Measurements from ENCODE around the gene NDUFA11. TPM values are rescaled to one million over a fixed set of nuclear protein-coding genes. Genes with fewer than 3 reads are reported as not detected.

The NDUFA11 gene
- polyA plus RNA-seq, 2 donors = 328 to 390 TPM

DNA sequence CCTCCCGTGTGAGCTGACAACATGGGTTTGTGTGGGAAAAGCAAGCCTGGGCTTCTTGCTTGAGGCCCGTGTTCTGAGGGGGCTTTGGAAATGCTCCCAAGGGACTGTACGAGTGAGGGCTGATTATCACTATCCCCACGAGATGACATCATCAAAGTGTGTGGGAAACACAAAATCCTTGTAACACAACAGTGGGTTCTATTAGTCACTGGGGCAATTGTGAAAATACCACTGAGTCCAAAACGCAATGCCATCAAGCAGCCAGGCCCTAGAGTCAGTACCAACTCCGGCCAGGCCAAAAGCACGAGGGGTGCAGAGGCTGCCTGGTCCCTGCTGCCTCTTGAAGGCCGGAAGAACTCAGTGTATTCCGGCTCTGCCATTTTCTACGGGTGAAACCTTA, 40.0 kb upstream of the NDUFA11 start:
- Histone ChIP-seq H3K4me3 (ENCODE audit: low read depth in 1 of 2, low read length in 2 of 2) (no peak overlapping the region), H3K27me3 (ENCODE audit: control insufficient read depth in 1 of 2, insufficient read depth in 2 of 2, low read length in 2 of 2) (no peaks in the 10 kb centered on the region), H3K9me3 (ENCODE audit: control insufficient read depth in 2 of 2, insufficient read depth in 1 of 2, low read depth in 1 of 2, low read length in 1 of 2) (no peaks in the 10 kb centered on the region), H3K4me1 (ENCODE audit: control insufficient read depth in 2 of 2, insufficient read depth in 2 of 2, low read length in 1 of 2) (peaks cover 0 to 6% of the 10 kb centered on the region in 2 donors), H3K27ac (ENCODE audit: low read depth in 2 of 2, low read length in 1 of 2) (peak overlapping the region; percentile 8 to 21), H3K36me3 (ENCODE audit: control insufficient read depth in 2 of 2, insufficient read depth in 2 of 2, low read length in 1 of 2) (peaks cover 9 to 24% of the 10 kb centered on the region in 2 donors)
- 64 to 73% methylated on average over 10 of the region's 10 CpGs for WGBS, 2 donors

DNA sequence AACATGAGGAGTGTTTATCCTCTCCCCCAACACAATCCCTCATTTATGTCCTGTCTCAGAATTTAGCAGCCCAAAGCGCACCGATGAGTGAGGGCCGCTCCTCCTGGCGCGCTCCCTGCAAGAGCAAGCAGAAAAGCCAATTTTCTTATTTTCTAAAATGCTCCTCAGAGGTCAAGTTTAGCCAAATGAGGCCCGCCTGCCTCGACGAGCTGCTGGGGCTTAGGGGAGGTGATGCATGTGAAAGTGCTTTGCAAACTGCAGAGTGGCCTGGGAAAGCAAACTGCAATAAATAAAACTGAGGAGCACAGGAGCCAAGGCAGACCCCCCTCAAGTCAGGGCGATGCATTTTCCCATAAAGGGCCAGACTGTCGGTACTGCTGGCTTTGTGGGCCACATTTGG, 39.5 kb upstream of the NDUFA11 start:
- 67 to 72% methylated on average over 10 of the region's 10 CpGs for WGBS, 2 donors
- peaks cover 0 to 6% of the 10 kb centered on the region in 2 donors for H3K4me1 ChIP-seq (ENCODE audit: control insufficient read depth in 2 of 2, insufficient read depth in 2 of 2, low read length in 1 of 2)
- no peak overlapping the region for H3K4me3 ChIP-seq (ENCODE audit: low read depth in 1 of 2, low read length in 2 of 2)
- H3K36me3 ChIP-seq (ENCODE audit: control insufficient read depth in 2 of 2, insufficient read depth in 2 of 2, low read length in 1 of 2) = peaks cover 9 to 24% of the 10 kb centered on the region in 2 donors
- H3K27me3 ChIP-seq (ENCODE audit: control insufficient read depth in 1 of 2, insufficient read depth in 2 of 2, low read length in 2 of 2) = no peaks in the 10 kb centered on the region
- H3K9me3 ChIP-seq (ENCODE audit: control insufficient read depth in 2 of 2, insufficient read depth in 1 of 2, low read depth in 1 of 2, low read length in 1 of 2) = no peaks in the 10 kb centered on the region
- H3K27ac ChIP-seq (ENCODE audit: low read depth in 2 of 2, low read length in 1 of 2) = peak overlapping the region in 1 of 2 donors; percentile 34

DNA sequence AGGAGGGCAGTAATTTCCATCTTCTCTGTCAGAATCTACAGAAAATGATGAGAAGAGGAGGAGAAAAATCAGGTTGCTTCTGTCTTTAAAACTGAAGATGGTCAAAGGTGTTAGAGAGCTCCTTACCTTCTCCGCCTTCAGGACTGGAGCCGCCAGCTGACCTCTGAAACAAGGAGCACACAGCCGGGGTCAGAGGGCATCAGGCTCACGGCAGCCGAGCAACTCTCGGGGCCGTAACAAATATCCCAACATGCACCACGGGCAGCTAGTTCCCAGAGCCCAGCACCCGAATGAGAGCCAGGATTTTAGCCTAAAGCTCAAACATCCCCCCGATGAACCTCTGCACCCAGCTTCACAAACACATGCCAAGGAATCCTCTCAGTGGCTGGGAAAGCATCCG, 38.1 kb upstream of the NDUFA11 start:
- Histone ChIP-seq H3K4me1 (ENCODE audit: control insufficient read depth in 2 of 2, insufficient read depth in 2 of 2, low read length in 1 of 2) (peaks cover 0 to 2% of the 10 kb centered on the region in 2 donors), H3K27ac (ENCODE audit: low read depth in 2 of 2, low read length in 1 of 2) (peak overlapping the region in 1 of 2 donors; percentile 62), H3K27me3 (ENCODE audit: control insufficient read depth in 1 of 2, insufficient read depth in 2 of 2, low read length in 2 of 2) (no peaks in the 10 kb centered on the region), H3K36me3 (ENCODE audit: control insufficient read depth in 2 of 2, insufficient read depth in 2 of 2, low read length in 1 of 2) (peaks cover 9 to 28% of the 10 kb centered on the region in 2 donors), H3K4me3 (ENCODE audit: low read depth in 1 of 2, low read length in 2 of 2) (no peak overlapping the region), H3K9me3 (ENCODE audit: control insufficient read depth in 2 of 2, insufficient read depth in 1 of 2, low read depth in 1 of 2, low read length in 1 of 2) (no peaks in the 10 kb centered on the region)
- WGBS, 2 donors = 78 to 86% methylated on average over 11 of the region's 11 CpGs

DNA sequence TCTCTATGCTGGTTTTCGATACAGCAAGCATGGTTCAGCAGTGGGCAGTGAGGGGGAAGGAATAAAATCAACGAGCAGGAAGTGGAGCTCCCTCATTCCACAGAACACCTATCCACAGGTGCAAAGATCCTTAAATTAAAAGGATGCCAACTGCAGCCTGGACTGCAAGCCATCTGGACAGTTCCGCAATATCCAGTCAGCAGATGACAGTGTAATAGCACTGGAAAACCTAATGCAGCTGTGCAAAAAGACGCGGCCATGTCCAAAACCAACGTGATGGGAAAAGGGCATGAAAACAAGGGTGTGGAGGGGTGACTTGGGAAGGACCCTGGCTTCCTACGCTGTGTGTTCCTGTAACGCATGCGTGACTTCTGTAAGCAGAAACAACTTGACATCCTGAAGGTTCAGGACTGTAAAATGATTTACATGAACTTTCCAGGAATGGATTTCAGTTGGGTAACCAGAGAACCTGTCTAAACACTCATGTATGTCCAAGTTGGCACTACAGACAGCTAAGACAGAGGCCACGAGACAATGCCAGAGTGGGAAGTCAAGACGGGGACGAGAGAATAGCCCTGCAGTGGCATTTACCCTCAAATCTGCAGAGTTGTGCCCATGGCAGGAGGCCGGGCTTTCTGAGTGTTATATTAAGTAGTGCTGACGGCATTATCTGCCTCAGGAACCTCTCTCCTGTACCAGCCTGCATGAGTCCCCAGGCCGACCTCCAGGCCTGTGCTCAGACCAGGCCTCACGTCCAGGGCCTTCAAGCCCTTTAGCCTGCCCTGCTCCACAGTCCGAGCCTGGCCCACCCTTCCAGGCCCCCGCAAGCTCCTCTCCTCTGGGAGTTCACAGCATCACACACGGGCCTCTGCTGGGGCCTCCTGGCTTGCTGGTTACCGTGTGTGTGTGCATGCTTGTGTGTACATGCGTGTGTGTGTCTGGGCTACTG, 36.9 kb upstream of the NDUFA11 start:
- Histone ChIP-seq H3K27ac (ENCODE audit: low read depth in 2 of 2, low read length in 1 of 2) (no peak overlapping the region), H3K36me3 (ENCODE audit: control insufficient read depth in 2 of 2, insufficient read depth in 2 of 2, low read length in 1 of 2) (peaks cover 14 to 36% of the 10 kb centered on the region in 2 donors), H3K4me3 (ENCODE audit: low read depth in 1 of 2, low read length in 2 of 2) (no peak overlapping the region), H3K4me1 (ENCODE audit: control insufficient read depth in 2 of 2, insufficient read depth in 2 of 2, low read length in 1 of 2) (no peaks in the 10 kb centered on the region), H3K9me3 (ENCODE audit: control insufficient read depth in 2 of 2, insufficient read depth in 1 of 2, low read depth in 1 of 2, low read length in 1 of 2) (no peaks in the 10 kb centered on the region), H3K27me3 (ENCODE audit: control insufficient read depth in 1 of 2, insufficient read depth in 2 of 2, low read length in 2 of 2) (no peaks in the 10 kb centered on the region)
- 89% methylated on average over 21 of the region's 21 CpGs for WGBS, 2 donors

DNA sequence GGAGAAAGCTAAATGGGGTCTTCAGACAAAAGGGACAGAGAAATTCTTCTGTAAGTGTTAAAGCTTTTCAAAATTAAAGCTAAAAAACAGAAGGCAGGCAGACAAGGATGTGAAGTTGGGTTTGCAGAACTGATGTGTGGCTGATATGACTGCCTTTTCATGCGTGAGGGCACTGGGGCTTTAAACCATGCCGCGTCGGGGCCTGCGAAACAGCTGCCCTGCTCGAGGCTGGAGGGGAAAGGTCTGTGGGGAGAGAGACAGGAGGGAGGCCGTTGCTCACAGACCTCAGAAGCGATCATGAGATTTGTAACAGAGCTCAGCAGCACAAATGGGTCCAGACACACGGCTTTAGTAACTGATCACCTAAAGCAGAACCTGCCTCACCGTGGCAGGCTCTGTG, 34.0 kb upstream of the NDUFA11 start:
- Histone ChIP-seq H3K9me3 (ENCODE audit: control insufficient read depth in 2 of 2, insufficient read depth in 1 of 2, low read depth in 1 of 2, low read length in 1 of 2) (no peaks in the 10 kb centered on the region), H3K27me3 (ENCODE audit: control insufficient read depth in 1 of 2, insufficient read depth in 2 of 2, low read length in 2 of 2) (no peaks in the 10 kb centered on the region), H3K4me3 (ENCODE audit: low read depth in 1 of 2, low read length in 2 of 2) (no peak overlapping the region), H3K36me3 (ENCODE audit: control insufficient read depth in 2 of 2, insufficient read depth in 2 of 2, low read length in 1 of 2) (peaks cover 18 to 42% of the 10 kb centered on the region in 2 donors), H3K27ac (ENCODE audit: low read depth in 2 of 2, low read length in 1 of 2) (no peak overlapping the region), H3K4me1 (ENCODE audit: control insufficient read depth in 2 of 2, insufficient read depth in 2 of 2, low read length in 1 of 2) (peaks cover 0 to 4% of the 10 kb centered on the region in 2 donors)
- WGBS, 2 donors = 79 to 84% methylated on average over 10 of the region's 10 CpGs

DNA sequence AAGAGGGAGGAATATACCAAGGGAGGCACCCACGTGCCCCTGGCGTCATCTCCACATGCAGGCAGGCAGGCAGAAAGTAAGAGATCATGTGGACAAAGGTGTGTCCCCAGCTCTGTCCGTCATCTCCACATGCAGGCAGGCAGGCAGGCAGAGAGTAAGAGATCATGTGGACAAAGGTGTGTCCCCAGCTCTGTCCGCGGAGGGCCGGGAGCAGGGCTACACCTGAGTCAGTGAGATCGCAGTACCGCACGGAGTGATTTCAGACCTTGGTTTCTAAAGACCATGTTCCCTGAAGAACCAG, 32.7 kb upstream of the NDUFA11 start:
- Histone ChIP-seq H3K27ac (ENCODE audit: low read depth in 2 of 2, low read length in 1 of 2) (no peak overlapping the region), H3K27me3 (ENCODE audit: control insufficient read depth in 1 of 2, insufficient read depth in 2 of 2, low read length in 2 of 2) (no peaks in the 10 kb centered on the region), H3K4me3 (ENCODE audit: low read depth in 1 of 2, low read length in 2 of 2) (no peak overlapping the region), H3K4me1 (ENCODE audit: control insufficient read depth in 2 of 2, insufficient read depth in 2 of 2, low read length in 1 of 2) (peaks cover 0 to 4% of the 10 kb centered on the region in 2 donors), H3K36me3 (ENCODE audit: control insufficient read depth in 2 of 2, insufficient read depth in 2 of 2, low read length in 1 of 2) (peaks cover 22 to 46% of the 10 kb centered on the region in 2 donors), H3K9me3 (ENCODE audit: control insufficient read depth in 2 of 2, insufficient read depth in 1 of 2, low read depth in 1 of 2, low read length in 1 of 2) (no peaks in the 10 kb centered on the region)
- WGBS, 2 donors = 86 to 92% methylated on average over 9 of the region's 9 CpGs

DNA sequence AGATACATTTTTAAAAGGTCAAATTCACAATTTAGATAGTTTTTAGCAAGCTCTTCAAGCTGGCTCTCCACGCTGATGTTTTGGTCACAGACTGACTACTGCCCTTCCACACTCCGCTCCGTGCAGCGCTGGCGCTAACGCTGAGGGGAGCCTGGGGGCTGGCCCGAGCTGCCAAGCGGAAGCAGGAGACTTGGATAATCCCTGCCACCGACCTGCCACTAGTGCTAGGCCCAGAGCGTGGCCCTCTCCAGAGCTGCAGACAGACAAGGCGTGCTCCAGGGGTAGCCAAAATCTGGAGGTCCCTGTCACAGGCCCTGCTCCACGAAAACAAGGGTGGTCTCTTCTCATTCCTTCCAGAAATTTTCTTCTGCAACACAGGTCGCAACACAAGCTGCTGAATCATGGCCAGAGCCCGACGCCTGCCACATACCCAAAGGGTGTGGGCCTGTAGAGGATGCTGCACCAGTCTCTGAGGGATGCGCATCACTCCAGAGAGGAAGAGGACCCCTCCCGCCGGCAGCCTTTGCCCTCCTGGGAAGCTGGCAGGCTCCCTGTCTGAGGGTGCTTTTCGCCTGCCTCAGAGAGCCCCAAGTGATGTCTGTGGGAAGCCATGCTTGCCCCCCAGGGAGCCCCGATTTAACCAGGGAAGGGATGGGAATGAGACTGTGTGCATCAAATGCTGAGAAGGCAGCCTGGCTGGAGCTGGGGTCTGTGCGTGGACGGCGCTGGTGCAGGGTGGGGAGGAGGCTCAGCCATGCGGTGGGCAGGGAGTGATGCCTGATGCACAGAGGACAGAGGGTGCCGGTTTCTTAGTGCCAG, 32.1 kb upstream of the NDUFA11 start:
- WGBS, 2 donors = 74 to 76% methylated on average over 25 of the region's 25 CpGs
- Histone ChIP-seq H3K27ac (ENCODE audit: low read depth in 2 of 2, low read length in 1 of 2) (peak overlapping the region in 1 of 2 donors; percentile 14), H3K27me3 (ENCODE audit: control insufficient read depth in 1 of 2, insufficient read depth in 2 of 2, low read length in 2 of 2) (no peaks in the 10 kb centered on the region), H3K36me3 (ENCODE audit: control insufficient read depth in 2 of 2, insufficient read depth in 2 of 2, low read length in 1 of 2) (peaks cover 20 to 45% of the 10 kb centered on the region in 2 donors), H3K4me1 (ENCODE audit: control insufficient read depth in 2 of 2, insufficient read depth in 2 of 2, low read length in 1 of 2) (peaks cover 0 to 4% of the 10 kb centered on the region in 2 donors), H3K4me3 (ENCODE audit: low read depth in 1 of 2, low read length in 2 of 2) (no peak overlapping the region), H3K9me3 (ENCODE audit: control insufficient read depth in 2 of 2, insufficient read depth in 1 of 2, low read depth in 1 of 2, low read length in 1 of 2) (no peaks in the 10 kb centered on the region)

DNA sequence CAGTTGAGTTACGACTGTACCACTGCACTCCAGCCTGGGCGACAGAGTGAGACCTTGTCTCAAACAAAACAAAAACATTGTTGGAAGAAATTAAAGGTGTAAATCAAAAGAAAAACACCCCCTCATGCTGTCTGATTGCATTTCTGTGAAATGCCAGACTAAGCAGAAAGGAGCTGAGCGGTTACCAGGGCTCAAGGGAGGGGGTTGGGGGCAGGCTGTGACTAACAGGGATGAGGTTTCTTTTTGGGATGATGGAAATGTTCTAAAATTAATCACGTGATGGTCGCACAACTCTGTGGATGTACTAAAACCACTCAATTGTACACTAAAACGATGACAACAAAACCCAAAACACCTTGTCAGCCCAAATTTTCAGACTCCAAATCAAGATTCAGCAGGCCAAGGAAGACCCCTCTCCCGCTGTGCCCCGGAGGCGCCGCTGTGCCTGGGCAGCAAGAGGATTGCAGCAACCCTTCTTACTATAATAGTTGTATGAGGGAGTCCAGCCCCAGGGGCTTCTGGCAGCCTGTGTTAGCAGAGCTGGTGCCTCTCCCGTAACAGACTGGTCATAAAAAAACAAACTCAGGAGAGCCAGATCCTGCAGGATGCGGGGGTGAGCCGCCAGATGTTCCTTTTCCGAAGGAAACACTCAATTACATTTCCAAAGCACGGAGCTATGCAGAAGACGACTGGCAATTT, 31.3 kb upstream of the NDUFA11 start:
- WGBS, 2 donors = 66 to 67% methylated on average over 16 of the region's 16 CpGs
- Histone ChIP-seq H3K36me3 (ENCODE audit: control insufficient read depth in 2 of 2, insufficient read depth in 2 of 2, low read length in 1 of 2) (peaks cover 20 to 39% of the 10 kb centered on the region in 2 donors), H3K27ac (ENCODE audit: low read depth in 2 of 2, low read length in 1 of 2) (peak overlapping the region; percentile 23 to 63), H3K27me3 (ENCODE audit: control insufficient read depth in 1 of 2, insufficient read depth in 2 of 2, low read length in 2 of 2) (no peaks in the 10 kb centered on the region), H3K9me3 (ENCODE audit: control insufficient read depth in 2 of 2, insufficient read depth in 1 of 2, low read depth in 1 of 2, low read length in 1 of 2) (no peaks in the 10 kb centered on the region), H3K4me1 (ENCODE audit: control insufficient read depth in 2 of 2, insufficient read depth in 2 of 2, low read length in 1 of 2) (peaks cover 0 to 4% of the 10 kb centered on the region in 2 donors), H3K4me3 (ENCODE audit: low read depth in 1 of 2, low read length in 2 of 2) (no peak overlapping the region)

DNA sequence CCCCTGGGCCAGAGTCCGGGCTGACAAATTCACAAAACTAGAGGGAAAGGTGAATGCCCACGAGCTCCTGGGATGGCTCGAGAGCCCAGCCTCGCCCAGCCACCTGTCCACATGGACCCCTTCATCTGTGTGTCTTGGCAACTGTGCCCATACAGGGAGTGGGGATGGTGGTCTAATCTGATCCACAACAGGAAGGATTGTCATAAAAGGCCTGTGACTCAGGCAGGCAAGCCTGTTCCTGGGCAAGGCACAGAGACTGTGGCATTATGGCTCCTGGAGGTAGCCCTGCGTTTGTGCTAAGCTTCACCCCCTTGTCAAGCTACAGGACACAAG, 30.4 kb upstream of the NDUFA11 start:
- peaks cover 0 to 4% of the 10 kb centered on the region in 2 donors for H3K4me1 ChIP-seq (ENCODE audit: control insufficient read depth in 2 of 2, insufficient read depth in 2 of 2, low read length in 1 of 2)
- peaks cover 16 to 42% of the 10 kb centered on the region in 2 donors for H3K36me3 ChIP-seq (ENCODE audit: control insufficient read depth in 2 of 2, insufficient read depth in 2 of 2, low read length in 1 of 2)
- no peak overlapping the region for H3K27ac ChIP-seq (ENCODE audit: low read depth in 2 of 2, low read length in 1 of 2)

More for the DNA sequence above, 30.4 kb upstream of the NDUFA11 start:
- H3K27me3 ChIP-seq (ENCODE audit: control insufficient read depth in 1 of 2, insufficient read depth in 2 of 2, low read length in 2 of 2) = no peaks in the 10 kb centered on the region
- WGBS, 2 donors = 73 to 85% methylated on average over 5 of the region's 5 CpGs
- no peaks in the 10 kb centered on the region for H3K9me3 ChIP-seq (ENCODE audit: control insufficient read depth in 2 of 2, insufficient read depth in 1 of 2, low read depth in 1 of 2, low read length in 1 of 2)
- no peak overlapping the region for H3K4me3 ChIP-seq (ENCODE audit: low read depth in 1 of 2, low read length in 2 of 2)

Data from esophagus (tissue), 2 donors.